Measurements from ENCODE around the gene NOC2L. TPM values are rescaled to one million over a fixed set of nuclear protein-coding genes. Genes with fewer than 3 reads are reported as not detected.
"Not testable (repeated sequence)": the region's sequence is repeated elsewhere in the genome, so short reads cannot be mapped to it uniquely, and the experiment has no call there.

The NOC2L gene
- total RNA-seq, 2 experiments from 2014 or later, result 61.7 to 68.7 TPM

DNA sequence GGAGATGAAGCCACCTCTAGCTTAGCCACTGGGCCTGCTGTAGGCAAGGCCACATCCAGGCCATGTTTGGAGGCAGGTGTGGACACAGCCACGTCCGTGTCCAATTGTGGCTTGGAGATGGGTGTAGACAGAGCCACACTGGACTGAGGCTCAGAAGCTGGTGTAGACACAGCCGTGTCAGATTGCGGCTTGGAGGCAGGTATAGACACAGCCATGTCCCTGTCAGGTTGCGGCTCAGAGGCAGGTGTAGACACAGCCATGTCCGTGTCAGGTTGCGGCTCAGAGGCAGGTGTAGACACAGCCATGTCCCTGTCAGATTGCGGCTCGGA lies 20.7 kb upstream of the NOC2L start:
- Mint-ChIP-seq H3K4me1 (ENCODE audit: low read depth) (peaks cover 13% of the 10 kb centered on the region), H3K36me3 (ENCODE audit: low read depth) (peaks cover 3% of the 10 kb centered on the region), H3K27ac (no peak overlapping the region), H3K9me3 (ENCODE audit: insufficient read depth) (peaks cover 4% of the 10 kb centered on the region), H3K27me3 (ENCODE audit: low read depth) (peaks cover 4% of the 10 kb centered on the region), H3K4me3 (no peak overlapping the region)
- DNase-seq (no peak), ATAC-seq (no peak)
- POLR2A ChIA-PET, result no interaction called here
- CTCF ChIA-PET, result no interaction called here

DNA sequence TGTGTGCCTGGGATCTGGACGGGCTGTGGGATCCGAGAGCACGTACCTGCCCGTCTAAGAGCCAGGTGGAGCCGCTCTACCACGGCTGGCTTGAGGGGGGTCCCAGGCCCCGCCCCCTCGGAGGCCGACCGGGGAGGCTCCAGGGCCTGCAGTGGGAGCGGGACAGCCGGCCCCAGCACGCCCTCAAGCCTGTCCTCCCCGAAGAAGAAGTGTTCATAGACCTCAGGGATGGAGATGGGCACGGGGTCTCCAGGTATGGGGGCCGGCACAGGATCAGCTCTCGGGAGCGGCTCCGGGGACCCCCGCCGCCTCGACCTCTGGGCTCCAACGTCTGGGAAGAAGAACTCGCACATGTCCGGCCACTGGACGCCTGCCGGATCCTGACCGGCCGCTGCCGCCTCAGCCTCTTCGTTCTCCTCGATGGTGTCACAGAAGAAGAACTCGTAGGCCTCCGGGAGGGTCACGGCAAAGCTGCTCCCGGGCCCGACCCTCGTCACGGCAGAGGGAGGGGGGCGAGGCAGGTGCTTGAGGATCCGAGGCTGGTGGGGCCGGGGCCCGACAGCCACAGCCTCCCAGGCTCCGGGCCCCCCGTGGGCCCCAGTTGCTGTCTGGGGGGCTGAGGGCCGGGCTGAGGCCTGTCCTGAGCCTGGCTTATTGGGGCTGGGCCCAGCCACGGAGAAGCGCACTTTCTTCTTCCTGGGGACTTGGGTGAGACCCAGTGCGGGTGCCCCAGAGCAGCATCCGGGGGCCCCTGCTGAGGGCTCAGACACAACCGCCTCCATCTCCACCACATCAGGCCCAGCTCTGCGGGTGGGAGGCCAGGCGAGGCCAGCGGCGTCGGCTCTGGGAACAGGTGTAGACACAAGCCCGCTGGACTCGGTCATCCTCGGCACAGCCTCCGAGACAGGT lies 20.0 kb upstream of the NOC2L start:
- POLR2A ChIA-PET, result no interaction called here
- H3K27me3 Mint-ChIP-seq (ENCODE audit: low read depth), result peaks cover 4% of the 10 kb centered on the region
- peaks cover 13% of the 10 kb centered on the region for H3K4me1 Mint-ChIP-seq (ENCODE audit: low read depth)
- CTCF ChIA-PET, result no interaction called here
- H3K4me3 Mint-ChIP-seq, result no peak overlapping the region
- no peak for ATAC-seq
- no peak overlapping the region for H3K27ac Mint-ChIP-seq
- peaks cover 3% of the 10 kb centered on the region for H3K36me3 Mint-ChIP-seq (ENCODE audit: low read depth)
- peaks cover 4% of the 10 kb centered on the region for H3K9me3 Mint-ChIP-seq (ENCODE audit: insufficient read depth)
- no peak for DNase-seq

DNA sequence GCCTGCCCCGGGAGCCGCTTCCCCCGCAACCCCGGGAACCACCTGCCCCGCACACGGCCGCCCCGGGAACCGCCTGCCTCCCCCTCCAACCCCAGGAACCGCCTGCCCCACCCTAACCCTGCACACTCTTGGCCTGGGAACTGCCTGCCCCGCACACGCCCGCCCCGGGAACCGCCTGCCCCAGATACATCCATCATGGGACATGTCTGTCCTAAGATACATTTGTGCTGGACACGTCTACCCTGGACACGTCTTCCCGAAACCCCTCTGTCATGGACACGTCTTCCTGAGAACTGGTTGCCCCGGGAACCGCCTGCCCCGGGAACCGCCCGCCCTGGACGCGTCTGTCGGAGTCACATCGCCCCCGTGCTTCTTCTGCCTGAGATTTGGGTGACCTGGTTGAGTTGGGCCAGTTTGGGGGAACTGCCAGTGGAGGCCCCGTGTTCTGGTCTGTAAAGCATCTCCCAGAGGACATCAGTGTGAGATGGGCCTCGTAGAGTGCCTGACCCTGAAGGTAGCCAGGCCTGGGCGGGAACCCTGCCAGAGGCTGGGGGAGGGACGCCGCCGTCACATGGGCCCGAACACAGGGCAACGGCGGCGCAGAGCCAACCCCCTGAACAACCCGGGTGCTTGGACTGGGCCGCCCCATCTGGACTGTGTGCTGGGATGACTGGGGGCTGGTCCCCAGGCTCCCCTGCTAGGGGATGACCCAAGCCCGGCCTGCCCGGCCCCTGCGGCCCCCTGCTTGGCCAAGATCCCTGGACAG lies 19.2 kb upstream of the NOC2L start:
- H3K36me3 Mint-ChIP-seq (ENCODE audit: low read depth), result peaks cover 3% of the 10 kb centered on the region
- peaks cover 4% of the 10 kb centered on the region for H3K9me3 Mint-ChIP-seq (ENCODE audit: insufficient read depth)
- no peak overlapping the region for H3K27ac Mint-ChIP-seq
- DNase-seq (no peak), ATAC-seq (no peak)
- H3K4me1 Mint-ChIP-seq (ENCODE audit: low read depth), result peaks cover 13% of the 10 kb centered on the region
- peaks cover 4% of the 10 kb centered on the region for H3K27me3 Mint-ChIP-seq (ENCODE audit: low read depth)
- H3K4me3 Mint-ChIP-seq, result no peak overlapping the region
- POLR2A ChIA-PET, result no interaction called here
- CTCF ChIA-PET, result no interaction called here

DNA sequence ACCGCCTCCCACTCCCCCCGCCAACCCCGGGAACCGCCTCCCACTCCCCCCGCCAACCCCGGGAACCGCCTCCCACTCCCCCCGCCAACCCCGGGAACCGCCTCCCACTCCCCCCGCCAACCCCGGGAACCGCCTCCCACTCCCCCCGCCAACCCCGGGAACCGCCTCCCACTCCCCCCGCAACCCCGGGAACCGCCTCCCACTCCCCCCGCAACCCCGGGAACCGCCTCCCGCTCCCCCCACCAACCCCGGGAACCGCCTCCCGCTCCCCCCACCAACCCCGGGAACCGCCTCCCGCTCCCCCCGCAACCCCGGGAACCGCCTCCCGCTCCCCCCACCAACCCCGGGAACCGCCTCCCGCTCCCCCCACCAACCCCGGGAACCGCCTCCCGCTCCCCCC lies 17.7 kb upstream of the NOC2L start:
- ChIA-PET POLR2A (interaction anchor here (1.2 kb wide), 1 partner anchor 10 kb away, joined by 4 read pairs; the partner anchor contains the start of gene PLEKHN1), CTCF (interaction anchor here (1.0 to 1.8 kb wide), 3 partner anchors 10 to 107 kb away, joined by 4 to 5 read pairs (median 5); partner anchors contain the start of gene PLEKHN1)

DNA sequence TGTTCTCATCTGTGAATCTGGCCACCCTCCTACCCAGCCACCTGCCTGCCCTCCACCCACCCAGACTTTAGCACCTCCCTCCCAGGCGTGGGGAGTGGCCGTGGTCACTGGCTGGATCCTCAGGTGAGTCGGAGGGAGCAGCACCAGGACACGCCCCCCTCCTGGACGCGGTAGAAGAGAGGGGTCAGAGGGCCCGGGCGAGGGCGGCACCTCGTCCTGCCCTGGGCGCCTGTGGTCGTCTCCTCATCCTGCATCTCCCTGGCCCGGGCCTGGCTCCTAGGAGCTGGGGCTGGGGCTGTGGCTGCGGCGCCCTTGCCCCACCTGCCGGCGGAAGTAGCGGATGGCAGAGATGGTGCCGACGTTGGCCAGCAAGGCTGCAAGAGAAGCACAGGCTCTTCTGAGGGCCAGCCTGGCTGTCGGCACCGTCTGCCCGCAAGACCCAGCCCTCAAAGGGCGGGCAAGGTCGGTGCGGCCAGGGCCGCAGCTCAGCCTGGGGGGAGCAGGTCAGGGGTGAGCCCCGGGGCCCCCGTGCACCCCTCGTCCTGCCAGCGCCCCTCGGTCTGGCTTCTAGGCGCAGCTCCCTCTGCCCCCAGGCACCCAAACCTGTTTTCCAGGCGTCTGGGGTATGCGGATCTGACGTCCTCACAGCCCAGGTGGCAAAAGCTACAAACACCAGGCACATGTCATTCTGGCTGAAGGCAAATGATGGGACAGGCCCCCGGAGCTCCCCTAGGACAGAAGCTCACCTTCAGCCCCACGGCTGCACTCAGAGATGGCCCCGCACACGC lies 17.0 kb upstream of the NOC2L start:
- DNase-seq, result peak; percentile 73
- ChIA-PET POLR2A (interaction anchor here (1.2 kb wide), 1 partner anchor 9 kb away, joined by 4 read pairs; the partner anchor contains the start of gene PLEKHN1), CTCF (interaction anchor here (0.8 to 1.8 kb wide), 5 partner anchors 8 to 107 kb away, joined by 3 to 5 read pairs (median 4); partner anchors contain the start of genes AGRN and PLEKHN1)
- no peak overlapping the region for H3K4me3 Mint-ChIP-seq
- peaks cover 4% of the 10 kb centered on the region for H3K9me3 Mint-ChIP-seq (ENCODE audit: insufficient read depth)
- peaks cover 13% of the 10 kb centered on the region for H3K4me1 Mint-ChIP-seq (ENCODE audit: low read depth)
- peaks cover 4% of the 10 kb centered on the region for H3K27me3 Mint-ChIP-seq (ENCODE audit: low read depth)
- H3K36me3 Mint-ChIP-seq (ENCODE audit: low read depth), result peaks cover 3% of the 10 kb centered on the region
- H3K27ac Mint-ChIP-seq, result no peak overlapping the region
- ATAC-seq, result peak; percentile 90

More for the DNA sequence above, 17.7 kb upstream of the NOC2L start:
- DNase-seq; H3K27me3 Mint-ChIP-seq (ENCODE audit: low read depth); H3K4me3 Mint-ChIP-seq; H3K36me3 Mint-ChIP-seq (ENCODE audit: low read depth); ATAC-seq; H3K27ac Mint-ChIP-seq; H3K9me3 Mint-ChIP-seq (ENCODE audit: insufficient read depth): not testable (repeated sequence)
- H3K4me1 Mint-ChIP-seq (ENCODE audit: low read depth), result peaks cover 13% of the 10 kb centered on the region

DNA sequence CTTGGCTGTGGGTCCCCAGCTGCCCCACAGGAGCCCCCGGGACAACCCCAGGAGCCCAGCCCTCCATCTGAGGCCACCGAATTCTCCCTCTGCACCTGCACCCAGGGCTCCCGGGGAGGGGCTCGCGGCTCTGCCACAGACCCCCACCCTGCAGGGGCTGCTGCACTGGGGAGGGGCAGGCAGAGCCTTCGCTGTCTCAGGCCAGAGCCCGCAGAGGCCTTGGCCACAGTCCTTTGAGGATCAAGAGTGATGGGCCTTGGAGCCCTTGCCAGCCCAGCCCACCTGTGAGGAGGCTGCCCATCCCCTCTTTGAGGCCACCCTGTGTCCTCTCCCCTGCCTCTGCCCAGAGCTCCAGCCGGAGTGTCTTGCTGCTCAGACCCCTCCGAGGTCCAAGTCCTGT lies 16.3 kb upstream of the NOC2L start:
- peaks cover 4% of the 10 kb centered on the region for H3K9me3 Mint-ChIP-seq (ENCODE audit: insufficient read depth)
- CTCF ChIA-PET, result interaction anchor here (0.8 to 1.8 kb wide), 4 partner anchors 9 to 44 kb away, joined by 3 to 5 read pairs (median 4); partner anchors contain the start of genes AGRN and PLEKHN1
- DNase-seq, result no peak
- H3K27me3 Mint-ChIP-seq (ENCODE audit: low read depth), result peaks cover 4% of the 10 kb centered on the region
- H3K27ac Mint-ChIP-seq, result no peak overlapping the region
- POLR2A ChIA-PET, result no interaction called here
- H3K4me1 Mint-ChIP-seq (ENCODE audit: low read depth), result peaks cover 13% of the 10 kb centered on the region
- peaks cover 3% of the 10 kb centered on the region for H3K36me3 Mint-ChIP-seq (ENCODE audit: low read depth)
- no peak overlapping the region for H3K4me3 Mint-ChIP-seq
- no peak for ATAC-seq

DNA sequence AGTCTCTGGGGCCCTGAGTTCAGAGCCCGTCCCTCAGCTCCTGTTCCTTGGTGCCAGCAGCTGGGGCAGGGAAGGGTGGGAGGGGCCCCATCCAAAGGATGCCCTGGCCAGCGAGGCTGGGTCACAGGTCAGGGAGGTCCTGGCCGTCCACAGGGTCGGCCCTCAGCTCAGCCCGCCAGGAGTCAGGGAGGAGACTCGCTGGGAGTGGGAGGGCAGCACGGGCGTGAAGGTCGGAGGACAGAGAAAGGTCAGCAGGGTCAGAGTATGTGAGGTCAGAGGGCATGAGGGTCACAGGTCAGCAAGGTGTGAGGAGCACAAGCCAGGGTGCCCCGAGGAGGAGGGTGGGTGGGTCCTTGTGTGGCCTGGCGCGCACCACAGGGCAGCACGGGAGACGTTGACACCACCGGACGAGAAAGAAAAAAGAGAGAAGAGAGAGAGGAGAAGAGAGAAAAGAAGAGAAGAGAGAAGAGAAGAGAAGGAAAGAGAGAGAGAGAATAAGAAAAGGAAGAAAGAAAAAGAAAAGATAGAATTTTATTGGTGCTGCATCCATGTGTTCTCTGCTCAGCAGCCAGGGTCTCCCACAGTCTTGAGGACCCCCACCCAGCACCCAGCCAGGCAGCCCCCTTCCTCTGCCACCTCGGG lies 15.8 kb upstream of the NOC2L start:
- H3K27ac Mint-ChIP-seq, result no peak overlapping the region
- H3K9me3 Mint-ChIP-seq (ENCODE audit: insufficient read depth), result peaks cover 4% of the 10 kb centered on the region
- ChIA-PET CTCF (interaction anchor here (1.8 kb wide), 1 partner anchor 14 kb away, joined by 5 read pairs; no protein-coding TSS in a partner anchor), POLR2A (no interaction called here)
- peaks cover 4% of the 10 kb centered on the region for H3K27me3 Mint-ChIP-seq (ENCODE audit: low read depth)
- H3K4me3 Mint-ChIP-seq, result no peak overlapping the region
- ATAC-seq, result no peak
- no peak for DNase-seq
- H3K4me1 Mint-ChIP-seq (ENCODE audit: low read depth), result peaks cover 13% of the 10 kb centered on the region
- peaks cover 3% of the 10 kb centered on the region for H3K36me3 Mint-ChIP-seq (ENCODE audit: low read depth)

DNA sequence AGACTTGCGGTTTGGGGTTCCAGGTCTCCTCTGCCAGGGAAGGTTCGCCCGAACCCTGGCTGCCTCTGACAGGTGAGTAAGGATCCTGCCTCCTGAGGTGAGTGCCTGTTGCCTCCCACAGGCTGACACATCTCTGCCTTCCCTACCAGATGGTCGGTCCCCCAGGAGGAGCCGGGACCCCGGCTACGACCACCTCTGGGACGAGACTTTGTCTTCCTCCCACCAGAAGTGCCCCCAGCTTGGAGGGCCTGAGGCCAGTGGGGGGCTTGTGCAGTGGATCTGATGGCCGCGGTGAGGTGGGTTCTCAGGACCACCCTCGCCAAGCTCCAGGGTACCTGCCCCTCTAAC lies 15.2 kb upstream of the NOC2L start:
- Mint-ChIP-seq H3K36me3 (ENCODE audit: low read depth) (peaks cover 3% of the 10 kb centered on the region), H3K4me3 (no peak overlapping the region), H3K27ac (no peak overlapping the region), H3K4me1 (ENCODE audit: low read depth) (peaks cover 13% of the 10 kb centered on the region), H3K9me3 (ENCODE audit: insufficient read depth) (peaks cover 4% of the 10 kb centered on the region), H3K27me3 (ENCODE audit: low read depth) (peaks cover 9% of the 10 kb centered on the region)
- ATAC-seq (no peak), DNase-seq (no peak)
- POLR2A ChIA-PET, result no interaction called here
- CTCF ChIA-PET, result no interaction called here

DNA sequence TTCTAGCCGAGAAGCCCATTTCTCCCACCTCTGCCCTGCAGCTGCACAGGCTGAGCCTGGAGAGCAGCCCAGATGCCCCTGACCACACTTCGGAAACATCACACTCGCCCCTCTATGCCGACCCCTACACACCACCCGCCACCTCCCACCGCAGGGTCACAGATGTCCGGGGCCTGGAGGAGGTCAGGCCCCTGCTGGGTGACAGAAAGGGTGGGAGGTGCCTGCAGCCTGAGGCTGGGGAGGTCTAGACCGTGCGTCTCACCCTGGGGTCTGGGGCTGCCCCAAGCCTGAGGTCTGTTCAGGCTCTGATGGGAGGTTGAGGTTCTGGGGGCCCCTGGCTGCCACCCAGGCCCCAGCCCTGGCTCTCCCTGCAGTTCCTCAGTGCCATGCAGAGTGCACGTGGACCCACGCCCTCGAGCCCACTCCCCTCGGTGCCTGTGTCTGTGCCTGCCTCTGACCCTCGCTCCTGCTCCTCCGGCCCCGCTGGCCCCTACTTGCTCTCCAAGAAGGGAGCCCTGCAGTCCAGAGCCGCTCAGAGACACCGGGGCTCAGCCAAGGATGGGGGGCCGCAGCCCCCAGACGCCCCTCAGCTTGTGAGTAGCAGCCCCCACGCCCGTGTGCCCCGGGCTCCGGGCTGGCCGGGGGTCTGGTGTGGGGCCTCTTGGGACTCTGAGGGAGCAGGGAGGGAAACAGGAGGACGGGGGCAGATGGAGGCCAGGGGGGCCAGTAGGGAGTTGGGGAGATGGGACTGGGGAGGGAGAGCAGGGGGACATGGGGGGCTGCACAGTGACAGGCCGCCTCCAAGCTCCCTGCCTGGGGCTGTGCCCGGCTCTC lies 14.6 kb upstream of the NOC2L start:
- Mint-ChIP-seq H3K4me3 (no peak overlapping the region), H3K36me3 (ENCODE audit: low read depth) (peaks cover 3% of the 10 kb centered on the region), H3K27me3 (ENCODE audit: low read depth) (peaks cover 13% of the 10 kb centered on the region), H3K4me1 (ENCODE audit: low read depth) (peaks cover 13% of the 10 kb centered on the region), H3K9me3 (ENCODE audit: insufficient read depth) (peaks cover 4% of the 10 kb centered on the region), H3K27ac (no peak overlapping the region)
- POLR2A ChIA-PET, result no interaction called here
- no peak for ATAC-seq
- CTCF ChIA-PET, result no interaction called here
- DNase-seq, result no peak

DNA sequence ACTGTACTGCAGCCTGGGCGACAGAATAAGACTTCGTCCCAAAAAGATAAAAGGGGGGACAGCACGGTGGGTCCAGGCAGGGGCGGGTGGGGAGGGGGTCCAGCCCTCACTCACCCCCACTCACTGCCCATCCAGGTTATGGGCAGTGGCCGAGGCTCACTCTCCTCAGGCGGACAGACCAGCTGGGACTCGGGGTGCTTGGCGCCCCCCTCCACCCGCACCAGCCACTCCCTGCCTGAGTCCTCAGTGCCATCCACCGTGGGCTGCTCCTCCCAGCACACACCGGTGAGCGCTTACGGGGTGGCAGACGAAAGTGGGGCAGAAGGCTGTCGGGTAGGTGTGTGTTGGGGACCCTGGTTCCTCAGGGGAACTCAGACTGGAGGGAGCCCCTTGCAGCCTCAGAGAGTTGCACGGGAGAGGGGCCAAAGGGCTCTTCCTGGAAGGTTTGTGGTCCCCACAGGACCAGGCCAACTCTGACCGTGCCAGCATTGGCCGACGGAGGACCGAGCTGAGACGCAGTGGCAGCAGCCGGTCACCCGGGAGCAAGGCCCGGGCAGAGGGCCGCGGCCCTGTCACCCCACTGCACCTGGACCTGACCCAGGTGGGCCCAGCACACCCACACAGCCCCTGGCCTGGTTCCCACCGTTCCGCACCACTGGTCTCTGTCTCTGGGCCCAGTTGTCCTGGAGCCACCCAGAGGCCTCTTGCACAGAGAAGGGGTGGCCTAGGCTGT lies 13.8 kb upstream of the NOC2L start:
- CTCF ChIA-PET, result no interaction called here
- H3K36me3 Mint-ChIP-seq (ENCODE audit: low read depth), result no peaks in the 10 kb centered on the region
- H3K4me1 Mint-ChIP-seq (ENCODE audit: low read depth), result peaks cover 8% of the 10 kb centered on the region
- DNase-seq (no peak), ATAC-seq (no peak)
- POLR2A ChIA-PET, result no interaction called here
- H3K4me3 Mint-ChIP-seq, result no peak overlapping the region
- peaks cover 17% of the 10 kb centered on the region for H3K27me3 Mint-ChIP-seq (ENCODE audit: low read depth)
- no peaks in the 10 kb centered on the region for H3K9me3 Mint-ChIP-seq (ENCODE audit: insufficient read depth)
- no peak overlapping the region for H3K27ac Mint-ChIP-seq
